GM19193 (cell line): Measurements from ENCODE around the gene TMEM86A.

ENCODE experiments used
- POLR2A ChIP-seq: IDR thresholded peaks from 4 replicates; pipeline ENCODE4 v1.6.1; 2011; ENCODE audit not compliant: insufficient read depth, insufficient read length; ENCODE audit errors: extremely low read depth

TMEM86A gene

GRCh38 chr11:18714443-18714780 lies 15.8 kb downstream of the TMEM86A start:
- TF ChIP-seq POLR2A: no peak

GRCh38 chr11:18715476-18715875 lies 16.9 kb downstream of the TMEM86A start:
- TF ChIP-seq POLR2A: no peak

GRCh38 chr11:18720091-18720807 lies 21.7 kb downstream of the TMEM86A start:
- no peak for TF ChIP-seq POLR2A

- no peak for TF ChIP-seq POLR2A
These were observed 22.4 kb downstream of the TMEM86A start for GRCh38 chr11:18720808-18721560.

- TF ChIP-seq POLR2A: no peak
These were observed 23.1 kb downstream of the TMEM86A start for GRCh38 chr11:18721561-18722292.

GRCh38 chr11:18722293-18722637 lies 23.7 kb downstream of the TMEM86A start:
- no peak for TF ChIP-seq POLR2A

- no peak for TF ChIP-seq POLR2A
These were observed 25.4 kb downstream of the TMEM86A start for GRCh38 chr11:18723991-18724390.

- TF ChIP-seq POLR2A: no peak
These were observed 27.5 kb downstream of the TMEM86A start, which contains the start of gene IGSF22 for GRCh38 chr11:18726040-18726439. IGSF22 (minus strand) TSS chr11:18726188; CDS start chr11:18724236, 1,952 bp downstream.

GRCh38 chr11:18727479-18728236 lies 29.1 kb downstream of the TMEM86A start:
- no peak for TF ChIP-seq POLR2A

- no peak for TF ChIP-seq POLR2A
These were observed 30.1 kb downstream of the TMEM86A start for GRCh38 chr11:18728658-18729057.

- TF ChIP-seq POLR2A: no peak
These were observed 30.8 kb downstream of the TMEM86A start for GRCh38 chr11:18729426-18729825.

GRCh38 chr11:18730020-18730419 lies 31.4 kb downstream of the TMEM86A start:
- no peak for TF ChIP-seq POLR2A

- no peak for TF ChIP-seq POLR2A
These were observed 32.9 kb downstream of the TMEM86A start for GRCh38 chr11:18731441-18731840.

GRCh38 chr11:18731949-18732821 lies 33.6 kb downstream of the TMEM86A start:
- no peak for TF ChIP-seq POLR2A
